HepG2 (cell line): Measurements from ENCODE around the gene CHIC2.

ENCODE experiments used
- ARNT ChIP-seq: fragments of 450-650 bp; IDR thresholded peaks from 2 replicates; pipeline ENCODE4 v1.6.1; 2017
- CTCF ChIP-seq: sonication (generic); formaldehyde crosslinking; IDR thresholded peaks from 2 replicates; pipeline ENCODE4 v1.5.0; 2020; ENCODE audit warnings: mild to moderate bottlenecking, missing genetic modification reagents, moderate library complexity
- DNMT1 ChIP-seq: sonication (generic); formaldehyde crosslinking; IDR thresholded peaks from 2 replicates; pipeline ENCODE4 v1.5.1; 2020; ENCODE audit warnings: mild to moderate bottlenecking, missing genetic modification reagents
- EZH2 ChIP-seq: conservative IDR thresholded peaks from 2 replicates; pipeline ENCODE4 v1.6.1; 2012; ENCODE audit warnings: mild to moderate bottlenecking, low read depth, low read length, moderate library complexity
- POLR2AphosphoS5 ChIP-seq: IDR thresholded peaks from 2 replicates; pipeline ENCODE4 v1.6.1; 2012; ENCODE audit warnings: low read depth, low read length
- XRCC5 ChIP-seq: fragments of 200-400 bp; formaldehyde crosslinking; optimal IDR thresholded peaks from 2 replicates; pipeline ENCODE3; 2017; ENCODE audit warnings: mild to moderate bottlenecking, low read length
- ZNF142 ChIP-seq: sonication (generic); formaldehyde crosslinking; IDR thresholded peaks from 2 replicates; pipeline ENCODE4 v1.4.0; 2020; ENCODE audit warnings: missing genetic modification reagents
- ZNF619 ChIP-seq: sonication (generic); formaldehyde crosslinking; IDR thresholded peaks from 2 replicates; pipeline ENCODE4 v1.4.0; 2020; ENCODE audit warnings: mild to moderate bottlenecking, missing genetic modification reagents

- TF ChIP-seq ZNF619 (CRISPR knock-in tag) (no peak), EZH2 (no peak), ARNT (no peak), POLR2AphosphoS5 (no peak), CTCF (CRISPR knock-in tag) (no peak), DNMT1 (CRISPR knock-in tag) (no peak), XRCC5 (no peak), ZNF142 (no peak)
These were observed 47.1 kb downstream of the CHIC2 start for GRCh38 chr4:54017308-54017707.
